Fibroblast of skin of scalp (primary cell): Measurements from ENCODE around the gene WLS.

Source experiments
- DNase-seq: peaks from one replicate; pipeline ENCODE4 v3.0.0-alpha.2; 2013

The WLS gene

DNA sequence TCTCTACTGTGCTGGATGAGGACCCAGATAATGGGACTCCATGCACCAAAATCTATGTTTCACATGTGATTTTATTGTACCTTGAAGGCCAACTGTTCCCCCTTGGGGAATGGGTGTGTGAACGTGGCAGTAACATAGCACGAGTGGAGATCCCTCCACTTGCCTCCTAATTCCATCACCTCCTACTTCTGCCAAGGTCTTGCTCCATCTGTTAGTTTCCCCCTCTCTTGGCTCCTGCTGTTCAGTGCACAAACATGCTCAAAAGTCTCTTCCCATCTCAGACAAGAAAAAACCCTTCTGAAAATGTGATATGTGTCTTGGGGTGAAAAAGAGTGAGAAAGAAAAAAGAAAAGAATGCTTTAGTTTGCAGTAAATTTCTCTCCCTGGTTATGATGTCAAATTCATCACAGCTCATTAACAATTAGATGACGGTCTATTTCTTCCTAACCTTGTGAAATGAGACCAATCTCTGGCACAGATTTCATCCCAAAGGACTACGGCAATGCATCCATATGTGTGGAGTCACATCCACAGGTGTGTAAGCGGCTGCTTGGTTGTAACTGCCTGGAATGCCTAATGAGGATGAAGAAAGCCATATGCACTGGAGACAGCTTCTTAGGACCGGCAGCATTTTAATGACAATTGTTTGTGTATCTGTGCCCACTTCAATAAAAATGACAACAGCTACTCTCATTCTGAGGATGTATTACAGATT, 102.6 kb downstream of the WLS start:
- DNase-seq = no peak

DNA sequence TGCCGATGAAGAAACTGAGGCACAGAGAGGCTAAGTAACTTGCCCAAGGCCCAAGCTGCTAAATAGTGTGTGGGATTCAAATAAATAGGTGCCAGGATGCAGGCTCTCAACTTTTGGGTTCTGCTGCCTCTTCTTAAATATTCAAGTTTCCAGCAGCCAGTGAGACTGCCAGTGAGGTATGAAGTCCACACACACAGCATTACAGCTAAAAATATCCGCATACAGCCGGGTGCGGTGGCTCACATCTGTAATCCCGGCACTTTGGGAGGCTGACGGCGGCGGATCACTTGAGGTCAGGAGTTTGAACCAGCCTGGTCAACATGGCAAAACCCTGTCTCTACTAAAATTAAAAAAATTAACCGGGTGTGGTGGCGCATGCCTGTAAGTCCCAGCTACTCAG, 103.5 kb downstream of the WLS start:
- DNase-seq = no peak

DNA sequence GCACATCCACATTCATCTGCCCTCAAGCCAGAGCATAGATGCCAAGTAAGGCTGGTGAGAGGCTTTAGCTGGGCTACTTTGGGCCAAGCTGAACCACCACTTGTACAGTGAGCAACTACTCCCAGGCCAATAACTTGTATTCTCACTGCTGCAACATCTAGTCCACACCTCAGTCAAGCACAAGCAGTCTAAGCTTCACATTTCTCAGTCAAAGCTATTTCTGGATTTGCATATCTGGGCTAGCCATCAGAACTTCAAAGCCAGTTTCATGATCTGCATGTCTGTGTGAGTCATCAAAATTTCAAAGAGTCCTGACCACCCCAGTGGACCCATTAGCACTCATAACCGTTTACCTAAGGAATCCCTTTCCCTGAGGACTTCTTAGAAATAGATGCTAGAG, 104.2 kb downstream of the WLS start:
- DNase-seq = peak; percentile 36

- DNase-seq = peak; percentile 58
These were observed 110.8 kb downstream of the WLS start for GRCh38 chr1:68121536-68121935.

- peak; percentile 84 for DNase-seq
These were observed 112.1 kb downstream of the WLS start for GRCh38 chr1:68120136-68120791.

DNA sequence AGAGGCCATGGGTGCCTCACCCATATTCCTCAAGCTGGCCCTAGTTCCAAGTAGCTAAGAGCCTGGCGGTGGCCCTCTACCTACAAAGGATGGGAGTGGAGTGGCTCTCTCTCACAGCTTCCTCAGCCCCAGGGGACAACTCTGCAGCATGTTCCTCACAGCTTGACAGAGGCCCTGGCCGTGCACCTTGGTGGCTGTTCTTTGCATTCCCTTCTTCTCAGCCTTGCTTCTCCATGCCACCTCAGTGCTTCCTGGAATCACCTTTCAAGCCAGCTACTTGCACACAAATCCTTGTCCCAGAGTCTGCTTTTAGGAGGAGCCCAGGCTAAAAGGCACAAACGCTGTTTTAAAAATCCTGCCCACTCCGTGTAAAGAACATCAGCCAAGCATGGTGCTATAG, 112.9 kb downstream of the WLS start:
- no peak for DNase-seq

DNA sequence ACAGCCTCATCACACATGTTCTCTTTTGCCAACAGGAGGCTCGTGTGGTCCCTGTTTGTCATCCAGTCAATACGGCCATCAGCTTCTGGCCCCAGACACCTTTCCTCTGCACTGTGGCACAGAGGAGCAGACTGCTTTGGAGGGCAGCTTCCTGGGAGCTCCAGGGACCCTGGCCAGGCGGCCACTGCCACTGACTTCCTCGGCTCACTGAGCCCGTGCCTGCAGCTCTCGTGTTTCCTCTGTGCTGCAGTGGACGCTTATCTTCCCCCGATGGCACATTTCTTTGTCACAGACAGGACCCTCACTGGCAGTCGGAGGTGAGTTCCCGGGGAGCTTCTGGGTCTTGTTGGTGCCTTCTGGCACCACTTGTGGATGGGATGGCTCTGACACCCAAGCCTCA, 114.9 kb downstream of the WLS start:
- DNase-seq = no peak

DNA sequence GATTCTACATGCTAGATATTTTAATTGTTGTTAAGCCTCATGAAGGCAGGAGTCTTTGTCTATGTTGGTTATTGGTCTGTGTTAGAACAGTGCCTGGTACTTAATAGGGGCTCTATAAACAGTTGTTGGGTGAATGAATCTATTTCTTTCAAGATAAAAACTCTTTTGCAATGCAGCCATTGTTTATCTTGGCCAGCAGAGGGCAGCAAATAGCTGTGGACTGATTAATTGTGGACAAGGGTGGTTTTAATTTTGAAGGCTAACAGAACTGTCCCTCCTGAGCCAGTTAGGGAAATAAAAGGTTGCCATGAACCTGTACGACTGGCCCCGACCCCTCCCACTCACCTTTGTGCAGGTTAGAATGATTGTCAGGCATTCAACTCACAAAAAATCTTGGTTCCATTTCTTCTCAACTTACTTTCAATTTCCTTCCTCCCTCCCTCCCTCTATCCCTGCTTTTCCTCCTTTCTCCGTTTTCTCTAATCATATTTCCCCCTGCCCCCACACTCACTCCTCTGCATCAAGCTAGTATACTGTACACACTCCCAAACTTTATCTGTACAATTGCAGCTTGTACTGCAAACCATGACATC, 115.6 kb downstream of the WLS start:
- peak; percentile 60 for DNase-seq

GRCh38 chr1:68115308-68115707, 117.0 kb downstream of the WLS start:
- no peak for DNase-seq

- no peak for DNase-seq
These were observed 118.4 kb downstream of the WLS start for GRCh38 chr1:68113966-68114365.

GRCh38 chr1:68112835-68113243, 119.5 kb downstream of the WLS start:
- peak; percentile 54 for DNase-seq

- DNase-seq = peak; percentile 85
These were observed 120.5 kb downstream of the WLS start for GRCh38 chr1:68111519-68112436.

DNA sequence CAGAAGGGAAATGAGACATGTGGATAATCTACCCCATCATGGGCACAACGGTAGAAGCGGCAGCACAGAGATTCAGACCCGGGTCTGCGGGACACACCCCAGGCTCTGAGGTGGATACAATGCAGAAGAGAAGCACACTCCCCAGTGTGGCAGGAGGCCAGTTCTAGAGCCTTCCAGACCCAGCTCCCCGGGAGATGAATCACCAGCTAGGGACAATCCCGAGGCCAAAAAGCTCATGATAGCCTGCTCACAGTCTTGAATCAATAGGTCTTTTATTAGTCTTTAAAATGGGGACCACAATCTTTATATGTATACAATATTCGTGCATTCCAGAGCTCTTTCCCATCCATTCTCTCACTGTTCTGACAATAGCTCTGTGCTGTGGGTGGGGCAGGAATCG, 124.6 kb downstream of the WLS start:
- DNase-seq = peak; percentile 27

DNA sequence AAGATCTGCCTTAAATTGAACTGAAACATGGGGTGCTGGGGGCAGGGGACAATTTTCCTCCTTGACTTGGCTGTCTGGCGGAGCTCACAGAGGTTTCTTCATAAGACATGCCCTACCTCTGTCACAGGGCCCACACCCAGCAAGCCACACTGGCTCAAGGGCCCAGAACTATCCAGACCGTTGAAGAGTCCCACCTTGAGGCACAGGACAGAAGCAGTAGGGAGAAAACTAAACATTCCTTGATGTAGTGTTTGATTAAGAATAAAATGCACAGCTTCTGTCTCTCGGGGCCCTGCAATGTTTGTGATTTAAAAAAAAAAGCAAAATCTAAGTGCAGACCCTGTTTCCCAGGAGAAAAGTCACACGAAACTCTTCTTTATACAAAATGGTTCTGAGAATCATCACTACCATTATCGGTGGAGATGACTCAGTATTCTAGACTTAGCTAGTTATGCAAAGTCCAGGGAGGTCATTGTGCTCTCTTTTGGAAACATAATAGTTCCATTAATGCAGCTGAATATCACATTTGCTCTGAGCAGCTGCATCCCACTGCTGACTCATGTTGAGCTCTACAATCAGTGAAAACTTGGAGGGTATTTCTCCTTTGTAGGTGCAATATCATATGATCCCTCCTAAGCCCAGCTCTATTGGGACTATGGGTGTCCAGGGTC, 128.3 kb downstream of the WLS start:
- DNase-seq = peak; percentile 18

DNA sequence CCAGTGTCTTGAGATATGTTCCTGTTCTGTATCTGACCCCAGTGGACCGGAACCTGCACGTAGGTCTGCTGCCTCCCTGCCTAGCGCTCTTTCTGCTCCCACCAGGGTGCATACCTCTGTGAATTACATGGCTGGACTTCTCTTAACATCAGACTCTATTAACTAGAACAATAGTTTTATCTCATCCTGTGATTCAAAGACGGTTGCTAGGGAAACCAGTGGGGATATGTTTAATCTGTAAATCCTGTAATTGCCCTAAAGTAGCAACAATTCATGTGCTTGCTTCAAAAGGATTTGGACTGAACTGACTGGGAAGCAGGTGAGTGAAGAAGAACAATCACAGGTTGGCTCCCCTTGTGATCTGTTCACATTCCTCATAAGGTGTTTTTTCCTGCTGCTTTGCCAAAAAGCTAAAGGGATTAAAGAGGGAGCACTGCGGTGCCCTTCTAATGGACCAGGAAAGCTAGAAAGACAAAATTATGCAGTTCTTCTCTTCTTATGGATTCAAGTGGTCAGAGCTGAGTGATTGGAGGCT, 129.2 kb downstream of the WLS start:
- DNase-seq = no peak

GRCh38 chr1:68101829-68102228, 130.5 kb downstream of the WLS start:
- DNase-seq = no peak

DNA sequence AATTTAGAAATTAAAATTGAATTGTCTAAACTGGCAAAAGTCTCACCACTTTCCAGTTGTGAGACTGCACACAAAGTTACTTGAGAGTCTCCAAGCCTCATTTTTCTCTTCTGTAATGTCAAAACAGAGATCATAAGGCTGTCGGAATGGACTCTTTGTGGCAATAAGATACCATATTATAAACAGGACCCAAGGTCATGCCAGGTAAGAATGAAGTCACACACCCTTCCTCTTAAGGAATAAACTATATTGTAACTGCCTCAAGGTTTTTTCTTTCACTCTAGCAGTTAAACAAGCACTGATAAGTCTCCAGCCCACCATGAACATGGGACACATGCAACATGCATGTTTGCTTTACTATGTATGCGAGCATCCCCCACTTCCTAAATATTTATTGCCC, 131.8 kb downstream of the WLS start:
- DNase-seq = no peak

- no peak for DNase-seq
These were observed 138.6 kb downstream of the WLS start for GRCh38 chr1:68093737-68094136.

DNA sequence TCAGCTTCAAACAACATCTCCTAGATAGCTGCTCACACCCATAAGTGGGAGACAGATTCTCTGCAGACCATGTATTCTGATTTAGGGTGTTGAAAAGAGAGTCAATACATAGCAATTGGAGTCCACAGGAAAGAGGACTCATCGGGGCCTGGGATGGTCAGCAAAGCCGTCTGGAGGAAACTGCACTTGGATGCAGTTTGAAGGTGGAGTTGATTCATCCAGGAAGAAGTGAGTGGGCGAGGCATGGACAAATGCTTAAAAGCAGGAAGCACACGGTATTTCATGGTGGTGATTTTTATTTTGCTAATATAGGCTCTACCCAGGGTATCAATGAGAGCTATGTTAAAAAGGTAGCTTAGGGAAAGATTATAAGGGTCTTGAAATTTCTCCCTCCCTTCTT, 145.1 kb downstream of the WLS start:
- DNase-seq = no peak

- DNase-seq = no peak
These were observed 146.6 kb downstream of the WLS start for GRCh38 chr1:68085752-68086151.

GRCh38 chr1:68083686-68084085, 148.6 kb downstream of the WLS start:
- no peak for DNase-seq

GRCh38 chr1:68081775-68082283, 150.5 kb downstream of the WLS start:
- no peak for DNase-seq
